Dermis microvascular lymphatic vessel endothelial cell (primary cell): ENCODE measurements around the gene OR10A2. TPM values are rescaled to one million over a fixed set of nuclear protein-coding genes. Genes with fewer than 3 reads are reported as not detected.
"Not testable (repeated sequence)": the region's sequence is repeated elsewhere in the genome, so short reads cannot be mapped to it uniquely, and the experiment has no call there.

Experiments used
- DNase-seq, 2 donors: peaks; one replicate each; pipeline versions ENCODE4 v3.0.0 to v3.0.0-alpha.2; 2010; ENCODE audit warnings: low read depth in 2 of 2
- total RNA-seq: library from RNA; depleted of rRNA; stranded (reverse); fragments of >200 nt; gene quantifications from 2 replicates; pipeline ENCODE4 v1.2.1, GENCODE V29; 2014

Gene OR10A2
- total RNA-seq, 1 donor from 2014 or later: not detected

- not testable (repeated sequence) for DNase-seq
Measured at GRCh38 chr11:6887711-6888110, 24.9 kb downstream of the OR10A2 start.

- DNase-seq: no peak
Measured at GRCh38 chr11:6888830-6889229, 26.0 kb downstream of the OR10A2 start.

GRCh38 chr11:6889835-6890234 is 27.0 kb downstream of the OR10A2 start:
- DNase-seq: no peak

- DNase-seq: no peak
Measured at GRCh38 chr11:6892400-6892799, 29.5 kb downstream of the OR10A2 start, which contains the start of gene OR2D2. TSS of gene OR2D2 (minus strand) at chr11:6892500. CDS start at chr11:6892500, 0 bp downstream.

GRCh38 chr11:6894097-6894496 is 31.2 kb downstream of the OR10A2 start:
- DNase-seq: no peak

GRCh38 chr11:6895010-6895409 is 32.2 kb downstream of the OR10A2 start:
- DNase-seq: no peak

GRCh38 chr11:6898911-6899310 is 36.1 kb downstream of the OR10A2 start:
- no peak for DNase-seq

- no peak for DNase-seq
Measured at GRCh38 chr11:6900327-6900999, 37.6 kb downstream of the OR10A2 start.

GRCh38 chr11:6904804-6905203 is 41.9 kb downstream of the OR10A2 start:
- not testable (repeated sequence) for DNase-seq

GRCh38 chr11:6911378-6911777 is 48.5 kb downstream of the OR10A2 start:
- DNase-seq: no peak

- DNase-seq: peak in 1 of 2 donors; percentile 41
Measured at GRCh38 chr11:6911948-6912347, 49.1 kb downstream of the OR10A2 start.

GRCh38 chr11:6919698-6920097 is 56.8 kb downstream of the OR10A2 start:
- DNase-seq: no peak

GRCh38 chr11:6920702-6921101 is 57.8 kb downstream of the OR10A2 start, which contains the start of gene OR2D3:
TSS of gene OR2D3 (plus strand) at chr11:6921002. CDS start at chr11:6921002, 0 bp downstream.
- no peak for DNase-seq

Other genes starting within 250 kb of the OR10A2 start
- 46.2 and 154 TPM in 2 replicates for gene TPP1, start 243.6 kb upstream of the OR10A2 start, total RNA-seq
- 21.4 and 54.1 TPM in 2 replicates for gene DCHS1, start 207.2 kb upstream of the OR10A2 start, total RNA-seq
- 40.6 and 51.2 TPM in 2 replicates for gene MRPL17, start 179.7 kb upstream of the OR10A2 start, total RNA-seq
- under 0.01 TPM in 2 replicates for gene OR2AG2, start 91.1 kb upstream of the OR10A2 start, total RNA-seq
- gene OR2AG1, start 80.0 kb upstream of the OR10A2 start, total RNA-seq: not detected in 2 replicates
- gene OR6A2, start 63.4 kb upstream of the OR10A2 start, total RNA-seq: under 0.01 and 0.25 TPM in 2 replicates
- not detected in 2 replicates for gene OR10A5, start 17.4 kb upstream of the OR10A2 start, total RNA-seq
- not detected in 2 replicates for gene OR10A4, start 13.6 kb downstream of the OR10A2 start, total RNA-seq
- gene OR2D2, start 29.4 kb downstream of the OR10A2 start, total RNA-seq: 0.13 and 0.25 TPM in 2 replicates
- gene OR2D3, start 57.9 kb downstream of the OR10A2 start, total RNA-seq: not detected in 2 replicates
- gene ZNF215, start 63.4 kb downstream of the OR10A2 start, total RNA-seq: 1.3 TPM in 2 replicates
- gene ZNF214, start 157.3 kb downstream of the OR10A2 start, total RNA-seq: 0.38 and 0.77 TPM in 2 replicates
- under 0.01 TPM in 2 replicates for gene NLRP14, start 157.4 kb downstream of the OR10A2 start, total RNA-seq
- gene RBMXL2, start 225.9 kb downstream of the OR10A2 start, total RNA-seq: not detected in 2 replicates